A673 (cell line): Measurements from ENCODE around the gene PROK2. TPM values are rescaled to one million over a fixed set of nuclear protein-coding genes. Genes with fewer than 3 reads are reported as not detected.

ENCODE experiments used
- BruUV-seq: library from RNA; stranded (reverse); fragments of 400-500 nt; replicated peaks from 2 replicates; lab custom pipeline; 2021; lab: Mats Ljungman, UMichigan
- CTCF ChIA-PET: fragments of 300-600 bp; sonication (Branson Sonifier 250); formaldehyde crosslinking; loops from one replicate; lab custom pipeline; 2022; ENCODE audit warnings: antibody characterized with exemption; lab: Charles Lee
- POLR2A ChIA-PET: fragments of 300-600 bp; sonication (Branson Sonifier 250); formaldehyde crosslinking; loops from one replicate; lab custom pipeline; 2022; ENCODE audit warnings: antibody characterized with exemption; ENCODE audit not compliant: low non-redundant PET; lab: Charles Lee
- DNase-seq: peaks from one replicate; pipeline ENCODE4 v3.0.0-alpha.2; 2015; ENCODE audit warnings: low spot score
- H3K27ac ChIP-seq: fragments of 200-600 bp; sonication (generic); 2 replicates; pipeline ENCODE4 v1.5.1; 2016; ENCODE audit warnings: mixed run types, low read depth, mild to moderate bottlenecking, mixed read lengths, antibody characterized with exemption, low read length; ENCODE audit not compliant: poor library complexity, severe bottlenecking
- H3K27me3 ChIP-seq: fragments of 200-600 bp; sonication (generic); replicated peaks from 2 replicates; pipeline ENCODE4 v1.6.1; 2017; ENCODE audit warnings: mixed run types, low read depth, mild to moderate bottlenecking, mixed read lengths, antibody characterized with exemption, low read length; ENCODE audit not compliant: insufficient read depth, poor library complexity
- H3K36me3 ChIP-seq: fragments of 200-600 bp; sonication (generic); 2 replicates; pipeline ENCODE4 v1.6.1; 2016; ENCODE audit warnings: mixed run types, mild to moderate bottlenecking, mixed read lengths, antibody characterized with exemption, low read length; ENCODE audit not compliant: insufficient read depth, poor library complexity, severe bottlenecking
- H3K4me1 ChIP-seq: fragments of 200-600 bp; sonication (generic); 2 replicates; pipeline ENCODE4 v1.6.1; 2017; ENCODE audit warnings: mixed run types, mild to moderate bottlenecking, mixed read lengths, antibody characterized with exemption, low read length; ENCODE audit not compliant: insufficient read depth, poor library complexity, severe bottlenecking
- H3K4me3 ChIP-seq: fragments of 200-600 bp; sonication (generic); 2 replicates; pipeline ENCODE4 v1.5.1; 2016; ENCODE audit warnings: low read depth, mixed run types, mild to moderate bottlenecking, mixed read lengths, low read length; ENCODE audit not compliant: poor library complexity, severe bottlenecking
- H3K9me3 ChIP-seq: fragments of 200-600 bp; sonication (generic); 2 replicates; pipeline ENCODE4 v1.6.1; 2016; ENCODE audit warnings: mixed run types, low read depth, mild to moderate bottlenecking, mixed read lengths, antibody characterized with exemption, low read length; ENCODE audit not compliant: poor library complexity, severe bottlenecking
- CTCF ChIP-seq: fragments of 300-800, 200-600 bp; sonication (generic); conservative IDR thresholded peaks from 2 replicates; pipeline ENCODE4 v1.5.1; 2017; ENCODE audit warnings: low read depth, mild to moderate bottlenecking, antibody characterized with exemption, low read length, moderate library complexity, mixed read lengths
- EZH2 ChIP-seq: fragments of 200-600 bp; sonication (generic); IDR thresholded peaks from 2 replicates; pipeline ENCODE4 v1.6.1; 2017; ENCODE audit warnings: borderline replicate concordance, low read depth, mild to moderate bottlenecking, mixed read lengths, antibody characterized with exemption, low read length; ENCODE audit not compliant: poor library complexity, severe bottlenecking
- intact Hi-C: fragments of 100-400 bp; cut with micrococcal nuclease; formaldehyde crosslinking; loops from one replicate; pipeline ENCODE4 v1.10.0; 2022; ENCODE audit not compliant: unreplicated experiment
- total RNA-seq: library from RNA; stranded (reverse); gene quantifications from 2 replicates; pipeline ENCODE4 v1.2.3, GENCODE V29; 2021

The PROK2 gene
- total RNA-seq, 1 experiment from 2014 or later = 1.6 TPM

- DNase-seq = no peak
- no peaks in the 10 kb centered on the region for H3K36me3 ChIP-seq
- H3K27me3 ChIP-seq = no peaks in the 10 kb centered on the region
- CTCF ChIA-PET = no interaction called here
- H3K4me1 ChIP-seq = no peaks in the 10 kb centered on the region
- no peak within 1 kb of the TSS for H3K27ac ChIP-seq
- intact Hi-C loops = loop anchor here (10.0 kb wide), 2 partner anchors 1099 to 1359 kb away; no protein-coding TSS in a partner anchor
- H3K4me3 ChIP-seq = peak within 1 kb of the TSS; percentile 54
- no peaks in the 10 kb centered on the region for H3K9me3 ChIP-seq
- POLR2A ChIA-PET = no interaction called here
- no TSS peak for BruUV-seq
- TF ChIP-seq EZH2 (no peak), CTCF (no peak)
These were observed 59.5 kb downstream of the PROK2 start, which contains the start of gene EIF4E3 for GRCh38 chr3:71725271-71725991. EIF4E3 (minus strand) TSS chr3:71725402; CDS start chr3:71725367, 35 bp downstream.

- no peak for DNase-seq
- no peak overlapping the region for H3K27ac ChIP-seq
- TF ChIP-seq CTCF = no peak
- TF ChIP-seq EZH2 = no peak
- H3K36me3 ChIP-seq = no peaks in the 10 kb centered on the region
- H3K4me3 ChIP-seq = peak overlapping the region; percentile 54
- intact Hi-C loops = loop anchor here (10.0 kb wide), 2 partner anchors 1100 to 1360 kb away; no protein-coding TSS in a partner anchor
- no peaks in the 10 kb centered on the region for H3K27me3 ChIP-seq
- no TSS peak for BruUV-seq
- ChIA-PET CTCF (no interaction called here), POLR2A (no interaction called here)
- H3K4me1 ChIP-seq = no peaks in the 10 kb centered on the region
- no peaks in the 10 kb centered on the region for H3K9me3 ChIP-seq
These were observed 60.2 kb downstream of the PROK2 start for GRCh38 chr3:71724584-71725270.

- Histone ChIP-seq H3K27me3 (no peaks in the 10 kb centered on the region), H3K27ac (no peak overlapping the region), H3K4me1 (no peaks in the 10 kb centered on the region), H3K4me3 (peak overlapping the region; percentile 54), H3K9me3 (no peaks in the 10 kb centered on the region), H3K36me3 (no peaks in the 10 kb centered on the region)
- no TSS peak for BruUV-seq
- ChIA-PET CTCF (no interaction called here), POLR2A (no interaction called here)
- DNase-seq = no peak
- intact Hi-C loops = loop anchor here (10.0 kb wide), 2 partner anchors 1101 to 1361 kb away; no protein-coding TSS in a partner anchor
- TF ChIP-seq EZH2 (no peak), CTCF (no peak)
These were observed 60.8 kb downstream of the PROK2 start for GRCh38 chr3:71724171-71724453.
